HEK293 (cell line): Measurements from ENCODE around the gene ETS2.

ENCODE experiments used
- CTCF ChIA-PET: fragments of 350-600 bp; formaldehyde crosslinking; extraction: SDS; loops from one replicate; lab custom pipeline; 2021; ENCODE audit warnings: antibody characterized with exemption; lab: Yijun Ruan, JAX
- POLR2A ChIA-PET: fragments of 300-600 bp; formaldehyde crosslinking; extraction: SDS; loops from one replicate; lab custom pipeline; 2020; ENCODE audit warnings: antibody characterized with exemption, inconsistent platforms; lab: Yijun Ruan, JAX
- H3K27ac ChIP-seq: fragments of 200-500 bp; sonication (Bioruptor generic); 2 replicates; pipeline ENCODE4 v1.5.1; 2014; ENCODE audit warnings: low read depth, low read length, control low read depth, inconsistent platforms; ENCODE audit errors: extremely low read depth
- H3K36me3 ChIP-seq, 2 experiments: fragments of 200-500 bp in 1 of 2; sonication (Bioruptor generic) in 1 of 2; 1 replicate in 1 of 2; 2 replicates in 1 of 2; pipeline ENCODE4 v1.5.1; 2014 to 2017; ENCODE audit warnings: inconsistent platforms in 2 of 2, low read length in 2 of 2; ENCODE audit not compliant: control insufficient read depth in 2 of 2, insufficient read depth in 1 of 2
- H3K4me1 ChIP-seq: fragments of 200-500 bp; sonication (Bioruptor generic); 2 replicates; pipeline ENCODE4 v1.5.1; 2014; ENCODE audit warnings: mild to moderate bottlenecking, low read length, inconsistent platforms; ENCODE audit not compliant: control insufficient read depth, insufficient read depth
- H3K4me3 ChIP-seq: 2 replicates; pipeline ENCODE4 v1.5.1; 2011; ENCODE audit warnings: low read depth, mild to moderate bottlenecking, control low read depth, low read length, moderate library complexity
- H3K9me3 ChIP-seq: fragments of 200-500 bp; sonication (Bioruptor generic); 2 replicates; pipeline ENCODE4 v1.5.1; 2014; ENCODE audit warnings: low read depth, low read length, inconsistent platforms; ENCODE audit not compliant: control insufficient read depth, insufficient read depth
- BCL11A ChIP-seq: fragments of 450-650 bp; formaldehyde crosslinking; IDR thresholded peaks from 2 replicates; pipeline ENCODE4 v1.5.1; 2016; ENCODE audit warnings: low read depth, missing biosample characterization, missing genetic modification characterization
- GFI1B ChIP-seq: fragments of 450-650 bp; formaldehyde crosslinking; IDR thresholded peaks from 2 replicates; pipeline ENCODE4 v1.5.1; 2016; ENCODE audit warnings: missing biosample characterization, missing genetic modification characterization
- GLIS2 ChIP-seq: fragments of 450-650 bp; formaldehyde crosslinking; IDR thresholded peaks from 2 replicates; pipeline ENCODE4 v1.5.1; 2016; ENCODE audit warnings: missing biosample characterization, missing genetic modification characterization
- TCF7L2 ChIP-seq: IDR thresholded peaks from 2 replicates; pipeline ENCODE4 v1.6.1; 2011; ENCODE audit warnings: low read depth, mild to moderate bottlenecking, inconsistent platforms, low read length, moderate library complexity, borderline replicate concordance
- YY2 ChIP-seq: fragments of 450-650 bp; formaldehyde crosslinking; IDR thresholded peaks from 2 replicates; pipeline ENCODE4 v1.5.1; 2016; ENCODE audit warnings: missing biosample characterization, missing genetic modification characterization
- ZBTB8A ChIP-seq: fragments of 450-650 bp; formaldehyde crosslinking; IDR thresholded peaks from 2 replicates; pipeline ENCODE4 v1.5.1; 2016; ENCODE audit warnings: missing biosample characterization, missing genetic modification characterization
- ZNF132 ChIP-seq: fragments of 450-650 bp; formaldehyde crosslinking; IDR thresholded peaks from 2 replicates; pipeline ENCODE4 v1.5.1; 2017; ENCODE audit warnings: missing biosample characterization, missing genetic modification characterization, borderline replicate concordance
- ZNF146 ChIP-seq: fragments of 450-650 bp; formaldehyde crosslinking; IDR thresholded peaks from 2 replicates; pipeline ENCODE4 v1.5.1; 2016; ENCODE audit warnings: missing biosample characterization, missing genetic modification characterization
- ZNF16 ChIP-seq: fragments of 450-650 bp; formaldehyde crosslinking; IDR thresholded peaks from 2 replicates; pipeline ENCODE4 v1.5.1; 2016; ENCODE audit warnings: low read depth, missing biosample characterization, missing genetic modification characterization
- ZNF184 ChIP-seq: fragments of 450-650 bp; IDR thresholded peaks from 2 replicates; pipeline ENCODE4 v1.5.1; 2018; ENCODE audit warnings: missing biosample characterization, mild to moderate bottlenecking, missing genetic modification characterization
- ZNF202 ChIP-seq: fragments of 450-650 bp; formaldehyde crosslinking; IDR thresholded peaks from 2 replicates; pipeline ENCODE4 v1.5.1; 2016; ENCODE audit warnings: missing biosample characterization, missing genetic modification characterization, borderline replicate concordance
- ZNF600 ChIP-seq: fragments of 450-650 bp; formaldehyde crosslinking; IDR thresholded peaks from 2 replicates; pipeline ENCODE4 v1.5.1; 2016; ENCODE audit warnings: missing biosample characterization, missing genetic modification characterization
- ZNF660 ChIP-seq: fragments of 450-650 bp; IDR thresholded peaks from 2 replicates; pipeline ENCODE4 v1.5.1; 2018; ENCODE audit warnings: missing biosample characterization, mild to moderate bottlenecking, missing genetic modification characterization
- ZNF768 ChIP-seq: fragments of 450-650 bp; formaldehyde crosslinking; IDR thresholded peaks from 2 replicates; pipeline ENCODE4 v1.5.1; 2018; ENCODE audit warnings: missing biosample characterization, mild to moderate bottlenecking, missing genetic modification characterization
- ZNF776 ChIP-seq: fragments of 450-650 bp; formaldehyde crosslinking; IDR thresholded peaks from 2 replicates; pipeline ENCODE4 v1.5.0; 2017; ENCODE audit warnings: missing biosample characterization, missing genetic modification characterization, borderline replicate concordance
- ZSCAN23 ChIP-seq: fragments of 450-650 bp; formaldehyde crosslinking; IDR thresholded peaks from 2 replicates; pipeline ENCODE4 v1.5.1; 2016; ENCODE audit warnings: missing biosample characterization, missing genetic modification characterization
- TF ChIP-seq, protein P1 (sequence below): fragments of 450-650 bp; formaldehyde crosslinking; IDR thresholded peaks from 2 replicates; pipeline ENCODE4 v1.5.1; 2017; ENCODE audit warnings: missing biosample characterization, missing genetic modification characterization
- TF ChIP-seq, protein P2 (sequence below): fragments of 450-650 bp; formaldehyde crosslinking; IDR thresholded peaks from 2 replicates; pipeline ENCODE4 v1.5.1; 2016; ENCODE audit warnings: missing biosample characterization, missing genetic modification characterization
- TF ChIP-seq, protein P3 (sequence below): fragments of 450-650 bp; formaldehyde crosslinking; IDR thresholded peaks from 2 replicates; pipeline ENCODE4 v1.5.1; 2016; ENCODE audit warnings: missing biosample characterization, missing genetic modification characterization, borderline replicate concordance

The ETS2 gene

DNA sequence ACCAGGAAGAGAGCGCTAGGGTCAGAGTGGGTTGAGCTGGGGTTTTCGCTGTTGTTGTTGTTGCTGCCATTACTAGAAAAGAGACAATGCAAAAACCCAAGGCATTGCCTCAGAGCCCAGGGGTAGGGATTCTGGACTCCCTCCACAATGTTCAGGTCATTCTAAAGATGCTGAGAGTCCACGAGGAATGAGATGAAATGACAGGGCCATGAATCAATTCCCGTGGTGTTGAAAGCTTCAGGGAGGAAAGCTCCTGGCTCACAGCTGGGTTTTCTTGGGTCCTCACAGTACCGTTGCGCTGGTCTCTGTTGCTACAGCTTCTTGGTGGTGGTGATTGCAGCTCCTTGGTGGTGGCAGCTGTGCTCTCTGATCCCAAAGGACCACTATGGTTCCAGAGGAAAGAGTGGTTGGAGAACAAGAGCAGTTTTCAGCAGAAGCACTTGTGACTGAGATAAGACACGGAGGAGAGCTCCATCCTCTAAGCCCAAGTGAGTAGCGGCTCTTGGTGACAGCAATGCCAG is 58.2 kb downstream of the ETS2 start:
- POLR2A ChIA-PET: no interaction called here

DNA sequence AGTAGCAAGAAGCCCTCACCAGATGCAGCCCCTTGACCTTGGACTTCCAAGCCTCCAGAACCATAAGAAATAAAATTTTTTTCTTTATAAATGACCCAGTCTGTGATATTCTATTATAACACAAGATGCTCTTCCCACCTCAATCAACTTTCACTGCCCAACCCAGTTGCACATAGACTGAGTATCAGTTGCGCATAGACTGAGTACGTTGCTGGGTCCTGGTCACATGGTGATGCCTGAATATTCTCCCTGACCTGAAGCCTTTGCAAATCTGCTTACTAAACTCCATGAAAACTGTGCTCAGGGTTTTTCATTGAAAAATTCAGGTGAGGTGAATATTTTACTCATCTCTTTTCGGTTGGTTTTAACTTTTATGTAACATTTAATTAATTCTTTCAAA is 59.2 kb downstream of the ETS2 start:
- TF ChIP-seq GFI1B (tag by site-specific recombination): no peak
- no peak for TF ChIP-seq ZBTB8A (tag by site-specific recombination)
- no peak for TF ChIP-seq ZSCAN23 (tag by site-specific recombination)
- no peak for TF ChIP-seq BCL11A (tag by site-specific recombination)
- TF ChIP-seq, protein P1, sequence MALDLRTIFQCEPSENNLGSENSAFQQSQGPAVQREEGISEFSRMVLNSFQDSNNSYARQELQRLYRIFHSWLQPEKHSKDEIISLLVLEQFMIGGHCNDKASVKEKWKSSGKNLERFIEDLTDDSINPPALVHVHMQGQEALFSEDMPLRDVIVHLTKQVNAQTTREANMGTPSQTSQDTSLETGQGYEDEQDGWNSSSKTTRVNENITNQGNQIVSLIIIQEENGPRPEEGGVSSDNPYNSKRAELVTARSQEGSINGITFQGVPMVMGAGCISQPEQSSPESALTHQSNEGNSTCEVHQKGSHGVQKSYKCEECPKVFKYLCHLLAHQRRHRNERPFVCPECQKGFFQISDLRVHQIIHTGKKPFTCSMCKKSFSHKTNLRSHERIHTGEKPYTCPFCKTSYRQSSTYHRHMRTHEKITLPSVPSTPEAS (tag by site-specific recombination): no peak
- TF ChIP-seq GLIS2 (tag by site-specific recombination): no peak
- TF ChIP-seq YY2: no peak
- TF ChIP-seq, all 188 proteins: peak for 0
- Histone ChIP-seq H3K4me1 (no peaks in the 10 kb centered on the region), H3K36me3 (no peaks in the 10 kb centered on the region), H3K4me3 (no peak overlapping the region), H3K27ac (no peak overlapping the region), H3K9me3 (no peaks in the 10 kb centered on the region)
- CTCF ChIA-PET: interaction anchor here (0.6 kb wide), 2 partner anchors 75 to 168 kb away, joined by 3 read pairs; no protein-coding TSS in a partner anchor
- POLR2A ChIA-PET: no interaction called here

More for the DNA sequence above, 58.2 kb downstream of the ETS2 start:
- Histone ChIP-seq H3K36me3 (no peaks in the 10 kb centered on the region), H3K4me1 (no peaks in the 10 kb centered on the region), H3K4me3 (no peak overlapping the region), H3K27ac (no peak overlapping the region), H3K9me3 (no peaks in the 10 kb centered on the region)
- no peak for TF ChIP-seq ZNF146 (tag by site-specific recombination)
- CTCF ChIA-PET: interaction anchor here (0.5 to 0.7 kb wide), 2 partner anchors 171 to 445 kb away, joined by 3 to 5 read pairs; no protein-coding TSS in a partner anchor

DNA sequence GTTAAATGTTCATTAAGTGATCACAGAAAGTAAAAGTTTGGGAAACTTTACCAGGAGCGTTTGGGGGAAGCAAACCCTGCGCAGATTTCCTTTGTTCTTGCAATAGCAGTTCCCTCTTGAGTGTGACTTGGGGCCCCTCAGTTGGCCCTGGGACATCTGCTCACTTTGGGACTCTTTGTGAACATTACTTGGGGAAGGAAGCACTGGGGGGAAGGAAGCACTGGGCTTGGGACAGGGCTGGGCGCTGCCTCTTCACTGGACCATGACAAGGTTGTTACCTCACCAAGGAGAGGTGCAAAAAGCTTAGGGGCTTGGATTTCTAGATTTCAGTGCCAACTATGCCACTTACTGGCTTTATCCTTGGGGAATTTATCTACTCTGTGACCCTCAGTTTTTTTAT is 63.5 kb downstream of the ETS2 start:
- POLR2A ChIA-PET: no interaction called here

More for the DNA sequence above, 63.5 kb downstream of the ETS2 start:
- Histone ChIP-seq H3K9me3 (no peaks in the 10 kb centered on the region), H3K36me3 (no peaks in the 10 kb centered on the region), H3K27ac (no peak overlapping the region), H3K4me1 (no peaks in the 10 kb centered on the region), H3K4me3 (no peak overlapping the region)
- CTCF ChIA-PET: interaction anchor here (0.8 to 0.9 kb wide), 2 partner anchors 16 to 22 kb away, joined by 3 to 4 read pairs; no protein-coding TSS in a partner anchor
- TF ChIP-seq, protein P2, sequence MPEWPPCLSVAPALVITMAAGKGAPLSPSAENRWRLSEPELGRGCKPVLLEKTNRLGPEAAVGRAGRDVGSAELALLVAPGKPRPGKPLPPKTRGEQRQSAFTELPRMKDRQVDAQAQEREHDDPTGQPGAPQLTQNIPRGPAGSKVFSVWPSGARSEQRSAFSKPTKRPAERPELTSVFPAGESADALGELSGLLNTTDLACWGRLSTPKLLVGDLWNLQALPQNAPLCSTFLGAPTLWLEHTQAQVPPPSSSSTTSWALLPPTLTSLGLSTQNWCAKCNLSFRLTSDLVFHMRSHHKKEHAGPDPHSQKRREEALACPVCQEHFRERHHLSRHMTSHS: no peak
- TF ChIP-seq ZNF768 (tag by site-specific recombination) (no peak), ZNF132 (tag by site-specific recombination) (no peak), ZNF16 (no peak), ZNF184 (no peak), ZNF660 (tag by site-specific recombination) (no peak), ZNF202 (tag by site-specific recombination) (no peak), ZNF600 (tag by site-specific recombination) (no peak), ZNF776 (no peak), TCF7L2 (no peak)
- TF ChIP-seq, protein P3, sequence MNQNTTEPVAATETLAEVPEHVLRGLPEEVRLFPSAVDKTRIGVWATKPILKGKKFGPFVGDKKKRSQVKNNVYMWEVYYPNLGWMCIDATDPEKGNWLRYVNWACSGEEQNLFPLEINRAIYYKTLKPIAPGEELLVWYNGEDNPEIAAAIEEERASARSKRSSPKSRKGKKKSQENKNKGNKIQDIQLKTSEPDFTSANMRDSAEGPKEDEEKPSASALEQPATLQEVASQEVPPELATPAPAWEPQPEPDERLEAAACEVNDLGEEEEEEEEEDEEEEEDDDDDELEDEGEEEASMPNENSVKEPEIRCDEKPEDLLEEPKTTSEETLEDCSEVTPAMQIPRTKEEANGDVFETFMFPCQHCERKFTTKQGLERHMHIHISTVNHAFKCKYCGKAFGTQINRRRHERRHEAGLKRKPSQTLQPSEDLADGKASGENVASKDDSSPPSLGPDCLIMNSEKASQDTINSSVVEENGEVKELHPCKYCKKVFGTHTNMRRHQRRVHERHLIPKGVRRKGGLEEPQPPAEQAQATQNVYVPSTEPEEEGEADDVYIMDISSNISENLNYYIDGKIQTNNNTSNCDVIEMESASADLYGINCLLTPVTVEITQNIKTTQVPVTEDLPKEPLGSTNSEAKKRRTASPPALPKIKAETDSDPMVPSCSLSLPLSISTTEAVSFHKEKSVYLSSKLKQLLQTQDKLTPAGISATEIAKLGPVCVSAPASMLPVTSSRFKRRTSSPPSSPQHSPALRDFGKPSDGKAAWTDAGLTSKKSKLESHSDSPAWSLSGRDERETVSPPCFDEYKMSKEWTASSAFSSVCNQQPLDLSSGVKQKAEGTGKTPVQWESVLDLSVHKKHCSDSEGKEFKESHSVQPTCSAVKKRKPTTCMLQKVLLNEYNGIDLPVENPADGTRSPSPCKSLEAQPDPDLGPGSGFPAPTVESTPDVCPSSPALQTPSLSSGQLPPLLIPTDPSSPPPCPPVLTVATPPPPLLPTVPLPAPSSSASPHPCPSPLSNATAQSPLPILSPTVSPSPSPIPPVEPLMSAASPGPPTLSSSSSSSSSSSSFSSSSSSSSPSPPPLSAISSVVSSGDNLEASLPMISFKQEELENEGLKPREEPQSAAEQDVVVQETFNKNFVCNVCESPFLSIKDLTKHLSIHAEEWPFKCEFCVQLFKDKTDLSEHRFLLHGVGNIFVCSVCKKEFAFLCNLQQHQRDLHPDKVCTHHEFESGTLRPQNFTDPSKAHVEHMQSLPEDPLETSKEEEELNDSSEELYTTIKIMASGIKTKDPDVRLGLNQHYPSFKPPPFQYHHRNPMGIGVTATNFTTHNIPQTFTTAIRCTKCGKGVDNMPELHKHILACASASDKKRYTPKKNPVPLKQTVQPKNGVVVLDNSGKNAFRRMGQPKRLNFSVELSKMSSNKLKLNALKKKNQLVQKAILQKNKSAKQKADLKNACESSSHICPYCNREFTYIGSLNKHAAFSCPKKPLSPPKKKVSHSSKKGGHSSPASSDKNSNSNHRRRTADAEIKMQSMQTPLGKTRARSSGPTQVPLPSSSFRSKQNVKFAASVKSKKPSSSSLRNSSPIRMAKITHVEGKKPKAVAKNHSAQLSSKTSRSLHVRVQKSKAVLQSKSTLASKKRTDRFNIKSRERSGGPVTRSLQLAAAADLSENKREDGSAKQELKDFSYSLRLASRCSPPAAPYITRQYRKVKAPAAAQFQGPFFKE (tag by site-specific recombination): no peak
